GM12878 (cell line): ENCODE results near the gene SFT2D2. TPM values are rescaled to one million over a fixed set of nuclear protein-coding genes. Genes with fewer than 3 reads are reported as not detected.

Experiments
- ATF3 ChIP-seq: IDR thresholded peaks from 2 replicates; pipeline ENCODE4 v1.6.1; 2011; ENCODE audit warnings: low read depth, mild to moderate bottlenecking, low read length, moderate library complexity, borderline replicate concordance; ENCODE audit errors: extremely low read depth
- BACH1 ChIP-seq: fragments of 450-650 bp; IDR thresholded peaks from 2 replicates; pipeline ENCODE4 v1.6.1; 2017; ENCODE audit warnings: mild to moderate bottlenecking, borderline replicate concordance
- BCL3 ChIP-seq: IDR thresholded peaks from 2 replicates; pipeline ENCODE4 v1.6.1; 2011; ENCODE audit warnings: borderline replicate concordance, low read depth, mild to moderate bottlenecking, moderate library complexity, low read length; ENCODE audit not compliant: insufficient read depth, poor library complexity, severe bottlenecking
- CHD2 ChIP-seq: IDR thresholded peaks from 2 replicates; pipeline ENCODE4 v1.6.1; 2011; ENCODE audit warnings: low read depth, low read length, improper control_type of control experiment, borderline replicate concordance
- ESRRA ChIP-seq: IDR thresholded peaks from 2 replicates; pipeline ENCODE4 v1.6.1; 2012; ENCODE audit warnings: mild to moderate bottlenecking, low read length, improper control_type of control experiment
- ETV6 ChIP-seq, 2 experiments: fragments of 450-650 bp in 1 of 2; IDR thresholded peaks in 1 of 2; conservative IDR thresholded peaks in 1 of 2; 2 replicates each; pipeline ENCODE4 v1.6.1; 2014; ENCODE audit warnings: antibody characterized with exemption in 1 of 2, borderline replicate concordance in 1 of 2, low read depth in 1 of 2, mild to moderate bottlenecking in 1 of 2, moderate library complexity in 1 of 2
- HDGF ChIP-seq: fragments of 450-650 bp; IDR thresholded peaks from 2 replicates; pipeline ENCODE4 v1.6.1; 2016; ENCODE audit warnings: antibody characterized with exemption
- LARP7 ChIP-seq: fragments of 450-650 bp; IDR thresholded peaks from 2 replicates; pipeline ENCODE4 v1.6.1; 2017; ENCODE audit warnings: mild to moderate bottlenecking
- MEF2A ChIP-seq: IDR thresholded peaks from 2 replicates; pipeline ENCODE4 v1.6.1; 2011; ENCODE audit warnings: low read depth, mild to moderate bottlenecking, low read length, moderate library complexity; ENCODE audit not compliant: insufficient read depth
- NR2F1 ChIP-seq: fragments of 450-650 bp; conservative IDR thresholded peaks from 2 replicates; pipeline ENCODE4 v1.6.1; 2017; ENCODE audit warnings: mild to moderate bottlenecking
- SMARCA5 ChIP-seq: fragments of 450-650 bp; IDR thresholded peaks from 2 replicates; pipeline ENCODE4 v1.6.1; 2017; ENCODE audit warnings: mild to moderate bottlenecking
- SUPT20H ChIP-seq: IDR thresholded peaks from 2 replicates; pipeline ENCODE4 v1.6.1; 2011; ENCODE audit warnings: low read depth, mild to moderate bottlenecking, low read length, moderate library complexity, borderline replicate concordance; ENCODE audit not compliant: control insufficient read depth
- TAF1 ChIP-seq: IDR thresholded peaks from 2 replicates; pipeline ENCODE4 v1.6.1; 2011; ENCODE audit warnings: mild to moderate bottlenecking, low read depth, low read length, borderline replicate concordance
- YBX1 ChIP-seq: fragments of 450-650 bp; IDR thresholded peaks from 2 replicates; pipeline ENCODE4 v1.6.1; 2016; ENCODE audit warnings: antibody characterized with exemption
- ZNF207 ChIP-seq: fragments of 450-650 bp; IDR thresholded peaks from 2 replicates; pipeline ENCODE4 v1.6.1; 2014; ENCODE audit warnings: antibody characterized with exemption, mild to moderate bottlenecking, borderline replicate concordance
- polyA plus RNA-seq, 11 experiments: library from polyadenylated mRNA; depleted of rRNA in 4 of 11; unstranded in 6 of 11; stranded (reverse) in 5 of 11; fragments of >200 nt; fragmentation: Nextera tagmentation in 4 of 11; fragmentation: Illumina TruSeq in 1 of 11; extraction: Ambion mirVana in 4 of 11; extraction: Trizol in 1 of 11; gene quantifications; 1 replicate in 1 of 11; 2 replicates in 10 of 11; pipeline versions ENCODE4 v1.2.1 to v1.2.3, GENCODE V29; 2011 to 2016; ENCODE audit warnings: inconsistent platforms in 2 of 11, missing spikeins in 2 of 11, low read depth in 1 of 11
- total RNA-seq, 4 experiments: library from RNA; depleted of rRNA in 3 of 4; stranded (reverse); fragments of >200 nt in 3 of 4; fragmentation: Illumina TruSeq in 1 of 4; extraction: Trizol in 1 of 4; gene quantifications; 2 replicates each; pipeline versions ENCODE4 v1.2.1 to v1.2.3, GENCODE V29; 2013 to 2021
- TF ChIP-seq, protein P1 (sequence below): IDR thresholded peaks from 2 replicates; pipeline ENCODE4 v1.6.1; 2011; ENCODE audit warnings: low read depth, low read length, improper control_type of control experiment, borderline replicate concordance
- TF ChIP-seq, protein P2 (sequence below): IDR thresholded peaks from 2 replicates; pipeline ENCODE4 v1.6.1; 2012; ENCODE audit warnings: low read depth, low read length, improper control_type of control experiment
- TF ChIP-seq, protein P3 (sequence below): IDR thresholded peaks from 2 replicates; pipeline ENCODE4 v1.6.1; 2012; ENCODE audit warnings: mild to moderate bottlenecking, low read depth, low read length
- TF ChIP-seq, protein P4 (sequence below): fragments of 450-650 bp; IDR thresholded peaks from 2 replicates; pipeline ENCODE4 v1.6.1; 2017; ENCODE audit warnings: mild to moderate bottlenecking

Gene SFT2D2
- total and polyA plus RNA-seq, 10 of the 15 experiments (the other 5 are each of a cell fraction or from before 2014, with no cell fraction given) = 5.6 to 49.6 (median 24.9) TPM

GRCh38 chr1:168179438-168180147 lies 46.2 kb upstream of the SFT2D2 start (continued):
- TF ChIP-seq, protein P1, sequence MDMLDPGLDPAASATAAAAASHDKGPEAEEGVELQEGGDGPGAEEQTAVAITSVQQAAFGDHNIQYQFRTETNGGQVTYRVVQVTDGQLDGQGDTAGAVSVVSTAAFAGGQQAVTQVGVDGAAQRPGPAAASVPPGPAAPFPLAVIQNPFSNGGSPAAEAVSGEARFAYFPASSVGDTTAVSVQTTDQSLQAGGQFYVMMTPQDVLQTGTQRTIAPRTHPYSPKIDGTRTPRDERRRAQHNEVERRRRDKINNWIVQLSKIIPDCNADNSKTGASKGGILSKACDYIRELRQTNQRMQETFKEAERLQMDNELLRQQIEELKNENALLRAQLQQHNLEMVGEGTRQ = no peak
- no peak for TF ChIP-seq SMARCA5
- TF ChIP-seq CHD2 = no peak
- no peak for TF ChIP-seq SUPT20H
- TF ChIP-seq BCL3 = no peak
- no peak for TF ChIP-seq YBX1
- no peak for TF ChIP-seq ETV6 (conservative IDR thresholded peaks at IDR 0.05 in 1 of 2, IDR thresholded peaks at IDR 0.05 in 1 of 2; ENCODE audit: borderline replicate concordance in 1 of 2, low read depth in 1 of 2)
- TF ChIP-seq TAF1 = 0 out of 2 replicates have a peak, but pooled peaks have one; percentile 32
- no peak for TF ChIP-seq NR2F1
- TF ChIP-seq, protein P2, sequence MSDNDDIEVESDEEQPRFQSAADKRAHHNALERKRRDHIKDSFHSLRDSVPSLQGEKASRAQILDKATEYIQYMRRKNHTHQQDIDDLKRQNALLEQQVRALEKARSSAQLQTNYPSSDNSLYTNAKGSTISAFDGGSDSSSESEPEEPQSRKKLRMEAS = no peak
- TF ChIP-seq, protein P3, sequence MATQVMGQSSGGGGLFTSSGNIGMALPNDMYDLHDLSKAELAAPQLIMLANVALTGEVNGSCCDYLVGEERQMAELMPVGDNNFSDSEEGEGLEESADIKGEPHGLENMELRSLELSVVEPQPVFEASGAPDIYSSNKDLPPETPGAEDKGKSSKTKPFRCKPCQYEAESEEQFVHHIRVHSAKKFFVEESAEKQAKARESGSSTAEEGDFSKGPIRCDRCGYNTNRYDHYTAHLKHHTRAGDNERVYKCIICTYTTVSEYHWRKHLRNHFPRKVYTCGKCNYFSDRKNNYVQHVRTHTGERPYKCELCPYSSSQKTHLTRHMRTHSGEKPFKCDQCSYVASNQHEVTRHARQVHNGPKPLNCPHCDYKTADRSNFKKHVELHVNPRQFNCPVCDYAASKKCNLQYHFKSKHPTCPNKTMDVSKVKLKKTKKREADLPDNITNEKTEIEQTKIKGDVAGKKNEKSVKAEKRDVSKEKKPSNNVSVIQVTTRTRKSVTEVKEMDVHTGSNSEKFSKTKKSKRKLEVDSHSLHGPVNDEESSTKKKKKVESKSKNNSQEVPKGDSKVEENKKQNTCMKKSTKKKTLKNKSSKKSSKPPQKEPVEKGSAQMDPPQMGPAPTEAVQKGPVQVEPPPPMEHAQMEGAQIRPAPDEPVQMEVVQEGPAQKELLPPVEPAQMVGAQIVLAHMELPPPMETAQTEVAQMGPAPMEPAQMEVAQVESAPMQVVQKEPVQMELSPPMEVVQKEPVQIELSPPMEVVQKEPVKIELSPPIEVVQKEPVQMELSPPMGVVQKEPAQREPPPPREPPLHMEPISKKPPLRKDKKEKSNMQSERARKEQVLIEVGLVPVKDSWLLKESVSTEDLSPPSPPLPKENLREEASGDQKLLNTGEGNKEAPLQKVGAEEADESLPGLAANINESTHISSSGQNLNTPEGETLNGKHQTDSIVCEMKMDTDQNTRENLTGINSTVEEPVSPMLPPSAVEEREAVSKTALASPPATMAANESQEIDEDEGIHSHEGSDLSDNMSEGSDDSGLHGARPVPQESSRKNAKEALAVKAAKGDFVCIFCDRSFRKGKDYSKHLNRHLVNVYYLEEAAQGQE = no peak
- no peak for TF ChIP-seq LARP7
- no peak for TF ChIP-seq BACH1
- no peak for TF ChIP-seq MEF2A
- TF ChIP-seq HDGF = no peak
- TF ChIP-seq ZNF207 = no peak
- TF ChIP-seq ESRRA = no peak
- TF ChIP-seq, protein P4, sequence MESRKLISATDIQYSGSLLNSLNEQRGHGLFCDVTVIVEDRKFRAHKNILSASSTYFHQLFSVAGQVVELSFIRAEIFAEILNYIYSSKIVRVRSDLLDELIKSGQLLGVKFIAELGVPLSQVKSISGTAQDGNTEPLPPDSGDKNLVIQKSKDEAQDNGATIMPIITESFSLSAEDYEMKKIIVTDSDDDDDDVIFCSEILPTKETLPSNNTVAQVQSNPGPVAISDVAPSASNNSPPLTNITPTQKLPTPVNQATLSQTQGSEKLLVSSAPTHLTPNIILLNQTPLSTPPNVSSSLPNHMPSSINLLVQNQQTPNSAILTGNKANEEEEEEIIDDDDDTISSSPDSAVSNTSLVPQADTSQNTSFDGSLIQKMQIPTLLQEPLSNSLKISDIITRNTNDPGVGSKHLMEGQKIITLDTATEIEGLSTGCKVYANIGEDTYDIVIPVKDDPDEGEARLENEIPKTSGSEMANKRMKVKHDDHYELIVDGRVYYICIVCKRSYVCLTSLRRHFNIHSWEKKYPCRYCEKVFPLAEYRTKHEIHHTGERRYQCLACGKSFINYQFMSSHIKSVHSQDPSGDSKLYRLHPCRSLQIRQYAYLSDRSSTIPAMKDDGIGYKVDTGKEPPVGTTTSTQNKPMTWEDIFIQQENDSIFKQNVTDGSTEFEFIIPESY = no peak
- TF ChIP-seq ATF3 = no peak
